Muscle layer of duodenum (tissue), 2 donors: Measurements from ENCODE around the gene SOX13.

Experiments used
- H3K27ac ChIP-seq: one replicate; pipeline ENCODE4 v1.7.0; 2013; ENCODE audit warnings: mild to moderate bottlenecking, low read length
- H3K27me3 ChIP-seq: one replicate; pipeline ENCODE4 v1.7.0; 2013; ENCODE audit warnings: low read depth, mild to moderate bottlenecking, control low read depth, low read length
- H3K36me3 ChIP-seq, 2 donors: one replicate each; pipeline ENCODE4 v1.7.0; 2013; ENCODE audit warnings: low read length in 2 of 2, control low read depth in 1 of 2, mild to moderate bottlenecking in 1 of 2; ENCODE audit not compliant: insufficient read depth in 2 of 2, control insufficient read depth in 1 of 2
- H3K4me1 ChIP-seq, 2 donors: one replicate each; pipeline ENCODE4 v1.7.0; 2013; ENCODE audit warnings: low read length in 2 of 2, mild to moderate bottlenecking in 2 of 2, control low read depth in 1 of 2, moderate library complexity in 1 of 2; ENCODE audit not compliant: insufficient read depth in 2 of 2, control insufficient read depth in 1 of 2
- H3K4me3 ChIP-seq, 2 donors: one replicate each; pipeline ENCODE4 v1.7.0; 2013; ENCODE audit warnings: low read length in 2 of 2, low read depth in 1 of 2, mild to moderate bottlenecking in 1 of 2
- H3K9me3 ChIP-seq, 2 donors: one replicate each; pipeline ENCODE4 v1.7.0; 2013; ENCODE audit warnings: low read length in 2 of 2, control low read depth in 1 of 2, mild to moderate bottlenecking in 1 of 2; ENCODE audit not compliant: control insufficient read depth in 1 of 2
- donor health status: healthy.

The SOX13 gene

DNA sequence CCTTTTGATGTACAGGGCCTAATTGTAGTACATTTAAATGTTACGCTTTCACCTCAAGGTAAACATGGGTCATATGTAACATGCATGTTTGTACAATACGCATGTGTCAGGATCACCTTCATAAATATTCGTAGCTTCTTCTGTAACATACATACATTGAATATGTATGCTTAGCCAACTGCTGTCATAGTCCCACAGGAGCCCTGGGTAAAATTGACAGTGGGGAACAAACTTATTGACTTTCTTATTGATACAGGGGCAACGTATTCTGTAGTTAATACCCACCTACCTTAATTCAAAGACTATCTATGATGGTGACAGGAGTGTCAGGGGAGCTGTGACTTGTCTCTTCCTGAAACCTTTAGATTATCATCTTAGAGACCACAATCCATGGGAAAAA, 96.9 kb downstream of the SOX13 start:
- Histone ChIP-seq H3K27ac (no peak overlapping the region), H3K27me3 (no peaks in the 10 kb centered on the region), H3K9me3 (peaks cover 0 to 16% of the 10 kb centered on the region in 2 donors)

DNA sequence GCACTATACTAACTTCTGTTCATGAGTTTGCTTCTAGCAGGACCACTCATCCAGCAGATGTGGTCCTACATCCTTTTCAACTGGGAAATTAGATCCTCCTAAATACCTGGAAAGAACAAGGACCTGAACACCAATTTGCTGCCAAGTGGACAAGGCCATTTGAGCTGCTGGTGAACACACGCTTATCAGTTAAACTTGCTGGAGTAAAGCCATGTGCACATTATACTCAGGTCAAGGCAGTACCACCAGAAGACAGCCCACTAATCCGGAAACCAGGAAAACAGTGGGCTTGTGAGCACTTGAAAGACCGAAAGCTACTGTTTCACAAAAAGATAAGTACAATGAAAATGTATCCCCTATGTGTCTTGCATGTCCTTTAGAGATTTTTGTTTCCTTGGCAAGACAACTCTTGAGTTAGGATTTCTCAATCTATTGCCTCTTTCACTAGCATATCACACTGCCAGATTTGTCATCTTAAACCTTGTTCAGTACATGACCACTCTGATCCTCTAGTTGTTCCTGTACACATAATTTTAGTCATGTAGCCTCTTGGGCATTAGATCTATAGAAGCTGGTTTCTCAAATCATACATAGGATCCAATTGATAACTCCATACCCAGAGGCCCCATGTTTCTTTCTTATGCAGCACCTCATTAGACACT, 97.7 kb downstream of the SOX13 start:
- H3K4me3 ChIP-seq = no peak overlapping the region
- H3K36me3 ChIP-seq = no peaks in the 10 kb centered on the region
- no peak overlapping the region for H3K27ac ChIP-seq
- no peaks in the 10 kb centered on the region for H3K27me3 ChIP-seq
- H3K4me1 ChIP-seq = no peaks in the 10 kb centered on the region
- peaks cover 0 to 16% of the 10 kb centered on the region in 2 donors for H3K9me3 ChIP-seq

More for the DNA sequence above, 96.9 kb downstream of the SOX13 start:
- Histone ChIP-seq H3K4me3 (no peak overlapping the region), H3K4me1 (no peaks in the 10 kb centered on the region), H3K36me3 (no peaks in the 10 kb centered on the region)

DNA sequence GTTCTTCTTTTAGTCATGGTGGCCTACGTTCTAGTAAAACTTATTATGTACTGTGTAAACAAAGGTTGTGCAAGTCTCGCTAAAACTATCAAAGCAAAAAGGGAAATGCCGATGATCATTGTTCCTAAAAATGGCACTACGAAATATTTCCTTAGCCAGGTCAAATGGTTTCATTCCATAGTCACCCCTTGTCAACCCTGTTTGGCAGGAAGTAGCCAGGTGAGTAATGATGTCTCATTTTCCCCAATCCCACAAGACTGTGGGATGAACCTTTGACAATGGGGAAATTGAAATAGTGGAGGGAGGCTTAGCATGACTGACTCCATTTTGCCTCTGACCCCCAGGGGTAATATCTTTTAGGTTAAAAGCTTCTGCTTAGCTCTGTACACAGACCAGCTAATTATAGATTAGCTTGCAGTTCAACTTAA, 98.8 kb downstream of the SOX13 start:
- Histone ChIP-seq H3K4me3 (no peak overlapping the region), H3K9me3 (peaks cover 0 to 16% of the 10 kb centered on the region in 2 donors), H3K36me3 (no peaks in the 10 kb centered on the region), H3K27me3 (no peaks in the 10 kb centered on the region), H3K27ac (no peak overlapping the region), H3K4me1 (no peaks in the 10 kb centered on the region)

DNA sequence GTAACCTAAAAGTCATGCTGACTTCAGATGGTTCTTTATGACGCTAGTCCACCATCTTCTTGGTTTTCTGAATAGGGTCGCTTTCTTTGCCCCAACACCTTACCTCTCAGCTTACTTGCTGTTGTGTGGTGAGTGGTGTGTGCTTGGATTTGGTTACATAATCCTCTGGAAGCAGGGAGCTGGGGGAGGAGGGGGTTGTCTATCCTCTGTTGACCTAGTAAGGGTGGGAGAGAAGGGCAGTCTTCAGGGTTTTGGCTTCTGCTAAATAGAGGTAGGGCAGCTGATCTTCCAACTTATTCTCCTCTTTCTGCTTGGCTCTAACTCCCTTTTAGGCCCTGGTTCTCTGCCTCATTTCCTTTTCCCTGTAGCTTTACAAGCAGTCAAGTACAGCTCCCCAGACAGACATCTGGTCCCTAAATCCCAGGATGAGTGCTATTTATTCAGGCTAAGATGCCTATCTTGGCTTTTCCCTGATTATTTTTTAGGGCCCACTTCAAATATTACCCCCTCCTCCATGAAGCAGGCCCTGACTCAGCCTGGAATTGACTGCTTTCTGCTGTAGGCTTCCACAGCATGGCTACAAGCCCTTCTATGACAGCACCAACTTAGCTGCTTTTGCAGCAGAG, 99.6 kb downstream of the SOX13 start:
- no peak overlapping the region for H3K4me3 ChIP-seq
- no peaks in the 10 kb centered on the region for H3K27me3 ChIP-seq
- H3K27ac ChIP-seq = no peak overlapping the region
- H3K36me3 ChIP-seq = no peaks in the 10 kb centered on the region
- H3K4me1 ChIP-seq = no peaks in the 10 kb centered on the region
- peaks cover 0 to 16% of the 10 kb centered on the region in 2 donors for H3K9me3 ChIP-seq

DNA sequence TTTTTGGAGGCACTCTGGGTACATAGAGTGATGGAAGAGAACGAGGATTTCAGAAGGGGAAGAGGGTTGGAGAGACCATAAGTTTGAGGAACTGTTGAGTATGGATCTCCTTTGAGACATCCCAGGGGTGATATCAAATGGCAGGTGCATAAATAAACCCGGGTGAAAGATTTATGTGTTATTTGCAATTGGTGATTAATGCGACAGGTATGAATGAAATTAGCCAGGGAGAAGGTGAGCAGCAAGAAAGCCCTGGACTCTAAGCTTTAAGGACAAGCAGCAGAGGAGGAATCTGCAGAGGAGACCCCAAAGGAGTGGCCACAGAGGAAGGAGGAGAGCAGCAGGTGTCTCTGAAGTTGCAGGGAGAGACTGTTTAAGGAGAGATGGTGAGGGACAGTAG, 102.0 kb downstream of the SOX13 start:
- Histone ChIP-seq H3K4me1 (no peaks in the 10 kb centered on the region), H3K27ac (no peak overlapping the region), H3K27me3 (no peaks in the 10 kb centered on the region), H3K36me3 (no peaks in the 10 kb centered on the region), H3K9me3 (peaks cover 0 to 9% of the 10 kb centered on the region in 2 donors), H3K4me3 (no peak overlapping the region)

DNA sequence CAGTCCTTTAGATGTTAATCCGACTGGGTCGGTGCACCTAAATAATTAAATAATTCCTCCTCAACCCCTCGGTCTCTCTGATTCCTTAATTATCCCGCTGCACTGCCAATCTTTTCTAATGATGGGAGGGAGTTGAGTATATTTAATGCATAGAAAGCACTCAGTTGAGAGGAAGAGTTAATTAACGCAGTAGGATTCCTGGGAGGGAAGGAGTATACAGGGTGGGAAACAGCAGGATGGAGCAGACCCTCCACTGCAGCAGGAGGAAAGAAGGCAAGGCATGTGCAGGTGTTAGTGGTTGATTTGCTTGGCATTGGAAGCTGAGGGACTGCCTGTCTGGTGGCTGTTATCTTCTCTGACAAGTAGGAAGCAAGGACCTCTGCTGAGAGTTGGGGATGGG, 103.1 kb downstream of the SOX13 start:
- H3K36me3 ChIP-seq = no peaks in the 10 kb centered on the region
- no peak overlapping the region for H3K4me3 ChIP-seq
- H3K9me3 ChIP-seq = no peaks in the 10 kb centered on the region
- H3K4me1 ChIP-seq = no peaks in the 10 kb centered on the region
- H3K27ac ChIP-seq = no peak overlapping the region
- no peaks in the 10 kb centered on the region for H3K27me3 ChIP-seq

DNA sequence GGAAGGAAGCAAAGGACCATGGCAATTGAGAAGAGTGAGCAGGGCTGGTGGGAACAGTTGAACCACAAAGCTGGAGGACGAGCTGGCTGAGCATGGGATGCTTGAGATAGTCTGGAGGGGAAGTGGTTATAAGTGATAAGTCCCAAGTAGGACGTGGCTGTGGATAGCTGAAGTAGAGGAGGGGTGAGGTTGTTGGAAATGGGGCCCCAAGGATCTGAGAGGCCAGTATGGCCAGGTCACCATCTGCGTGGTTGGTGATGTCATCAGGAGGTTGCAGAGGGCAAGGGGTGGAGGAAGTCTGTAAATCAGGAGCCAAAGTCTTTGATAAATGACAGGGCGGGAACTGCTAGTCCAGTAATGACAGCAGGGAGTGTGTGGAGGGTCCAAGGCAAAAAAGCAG, 104.2 kb downstream of the SOX13 start:
- no peak overlapping the region for H3K27ac ChIP-seq
- H3K4me3 ChIP-seq = no peak overlapping the region
- no peaks in the 10 kb centered on the region for H3K9me3 ChIP-seq
- no peaks in the 10 kb centered on the region for H3K27me3 ChIP-seq
- H3K4me1 ChIP-seq = no peaks in the 10 kb centered on the region
- no peaks in the 10 kb centered on the region for H3K36me3 ChIP-seq
